HG02852 (cell line): ENCODE results near the gene PRELID3B.
"Not testable (repeated sequence)": the region's sequence is repeated elsewhere in the genome, so short reads cannot be mapped to it uniquely, and the experiment has no call there.

ENCODE experiments used
- ATAC-seq: cut with Tn5 transposase; IDR thresholded peaks from one replicate; pipeline ENCODE4 v1.9.1; 2021; ENCODE audit warnings: mild to moderate bottlenecking, moderate library complexity; ENCODE audit not compliant: unreplicated experiment

Gene PRELID3B

GRCh38 chr20:59027741-59028320 is 14.8 kb downstream of the PRELID3B start:
- no peak for ATAC-seq

GRCh38 chr20:59026904-59027740 is 15.5 kb downstream of the PRELID3B start:
- ATAC-seq, result no peak

- no peak for ATAC-seq
Measured at GRCh38 chr20:59025511-59025910, 17.1 kb downstream of the PRELID3B start.

GRCh38 chr20:59025086-59025485 is 17.5 kb downstream of the PRELID3B start:
- no peak for ATAC-seq

- ATAC-seq, result no peak
Measured at GRCh38 chr20:59024111-59024530, 18.5 kb downstream of the PRELID3B start.

GRCh38 chr20:59023616-59024015 is 19.0 kb downstream of the PRELID3B start:
- ATAC-seq, result no peak

GRCh38 chr20:59022754-59023153 is 19.8 kb downstream of the PRELID3B start:
- ATAC-seq, result no peak

GRCh38 chr20:59020938-59021551 is 21.5 kb downstream of the PRELID3B start:
- no peak for ATAC-seq

GRCh38 chr20:59019217-59019616 is 23.4 kb downstream of the PRELID3B start, which contains the start of gene TUBB1:
TUBB1 (plus strand) TSS chr20:59019429; CDS start chr20:59019523, 94 bp downstream.
- ATAC-seq, result no peak

GRCh38 chr20:59018817-59019216 is 23.8 kb downstream of the PRELID3B start:
- ATAC-seq, result no peak

GRCh38 chr20:59017493-59018231 is 24.9 kb downstream of the PRELID3B start:
- no peak for ATAC-seq

GRCh38 chr20:59016795-59017492 is 25.6 kb downstream of the PRELID3B start:
- ATAC-seq, result no peak

- no peak for ATAC-seq
Measured at GRCh38 chr20:59015812-59016711, 26.5 kb downstream of the PRELID3B start.

- ATAC-seq, result no peak
Measured at GRCh38 chr20:59015411-59015810, 27.2 kb downstream of the PRELID3B start.

- no peak for ATAC-seq
Measured at GRCh38 chr20:59014680-59015389, 27.8 kb downstream of the PRELID3B start.

GRCh38 chr20:59013959-59014608 is 28.5 kb downstream of the PRELID3B start:
- ATAC-seq, result no peak

GRCh38 chr20:59013031-59013951 is 29.3 kb downstream of the PRELID3B start:
- ATAC-seq, result no peak

- not testable (repeated sequence) for ATAC-seq
Measured at GRCh38 chr20:59011874-59012157, 30.8 kb downstream of the PRELID3B start.
